SK-N-SH treated with all-trans-retinoic acid at 6 μM for 48 hours (cell line): ENCODE data around the gene FOXO4.

Experiments used
- ATAC-seq: fragments of 200-7000 bp; cut with Tn5 transposase; 3 replicates; pipeline ENCODE4 v1.9.1; 2020; ENCODE audit warnings: mild to moderate bottlenecking, moderate library complexity
- BACH2 ChIP-seq: fragments of 250-450 bp; sonication (Bioruptor Pico); IDR thresholded peaks from 2 replicates; pipeline ENCODE4 v1.9.0; 2021; ENCODE audit warnings: mild to moderate bottlenecking, borderline replicate concordance
- ESRRG ChIP-seq: fragments of 250-450 bp; sonication (Bioruptor Pico); IDR thresholded peaks from 2 replicates; pipeline ENCODE4 v1.6.1; 2021; ENCODE audit warnings: mild to moderate bottlenecking
- GLIS3 ChIP-seq: fragments of 250-450 bp; sonication (Bioruptor Pico); IDR thresholded peaks from 2 replicates; pipeline ENCODE4 v1.5.0; 2020; ENCODE audit warnings: mild to moderate bottlenecking, moderate library complexity
- ISL1 ChIP-seq: fragments of 250-450 bp; sonication (Bioruptor Pico); IDR thresholded peaks from 2 replicates; pipeline ENCODE4 v2.1.2; 2022; ENCODE audit warnings: mild to moderate bottlenecking, moderate library complexity
- OSR1 ChIP-seq: fragments of 250-450 bp; sonication (Bioruptor Pico); IDR thresholded peaks from 2 replicates; pipeline ENCODE4 v1.8.0; 2022; ENCODE audit warnings: moderate library complexity, mild to moderate bottlenecking, inconsistent platforms
- PPARA ChIP-seq: fragments of 250-450 bp; sonication (Bioruptor Pico); IDR thresholded peaks from 2 replicates; pipeline ENCODE4 v1.5.0; 2020; ENCODE audit warnings: mild to moderate bottlenecking, borderline replicate concordance
- RARB ChIP-seq: fragments of 250-450 bp; sonication (Bioruptor Pico); IDR thresholded peaks from 2 replicates; pipeline ENCODE4 v1.8.0; 2021; ENCODE audit warnings: mild to moderate bottlenecking, moderate library complexity
- SNAI2 ChIP-seq: fragments of 250-450 bp; sonication (Bioruptor Pico); IDR thresholded peaks from 2 replicates; pipeline ENCODE4 v1.5.0; 2020; ENCODE audit warnings: mild to moderate bottlenecking, moderate library complexity
- TOX ChIP-seq: fragments of 250-450 bp; sonication (Bioruptor Pico); IDR thresholded peaks from 2 replicates; pipeline ENCODE4 v1.8.0; 2021; ENCODE audit warnings: mild to moderate bottlenecking, moderate library complexity, borderline replicate concordance
- ZC3H10 ChIP-seq: fragments of 250-450 bp; sonication (Bioruptor Pico); IDR thresholded peaks from 2 replicates; pipeline ENCODE4 v1.5.1; 2021; ENCODE audit warnings: mild to moderate bottlenecking, moderate library complexity
- ZFP3 ChIP-seq: fragments of 250-450 bp; sonication (Bioruptor Pico); IDR thresholded peaks from 2 replicates; pipeline ENCODE4 v1.5.0; 2020; ENCODE audit warnings: mild to moderate bottlenecking, moderate library complexity
- ZFP30 ChIP-seq: fragments of 450-650 bp; formaldehyde crosslinking; IDR thresholded peaks from 2 replicates; pipeline ENCODE4 v1.5.0; 2022; ENCODE audit warnings: mild to moderate bottlenecking, moderate library complexity
- ZNF565 ChIP-seq: fragments of 450-650 bp; formaldehyde crosslinking; conservative IDR thresholded peaks from 2 replicates; pipeline ENCODE4 v1.5.0; 2020; ENCODE audit warnings: low read depth, mild to moderate bottlenecking, moderate library complexity
- TF ChIP-seq, protein P1 (sequence below): fragments of 250-450 bp; sonication (Bioruptor Pico); IDR thresholded peaks from 2 replicates; pipeline ENCODE4 v1.5.1; 2020; ENCODE audit warnings: low read depth, mild to moderate bottlenecking, moderate library complexity
- TF ChIP-seq, protein P2 (sequence below): fragments of 250-450 bp; sonication (Bioruptor Pico); IDR thresholded peaks from 2 replicates; pipeline ENCODE4 v1.5.1; 2021; ENCODE audit warnings: mild to moderate bottlenecking, moderate library complexity
- TF ChIP-seq, protein P3 (sequence below): fragments of 250-450 bp; sonication (Bioruptor Pico); IDR thresholded peaks from 2 replicates; pipeline ENCODE4 v1.5.0; 2020; ENCODE audit warnings: mild to moderate bottlenecking, moderate library complexity
- TF ChIP-seq, protein P4 (sequence below): fragments of 250-450 bp; sonication (Bioruptor Pico); IDR thresholded peaks from 2 replicates; pipeline ENCODE4 v1.8.0; 2020; ENCODE audit warnings: mild to moderate bottlenecking, moderate library complexity, borderline replicate concordance

The FOXO4 gene

DNA sequence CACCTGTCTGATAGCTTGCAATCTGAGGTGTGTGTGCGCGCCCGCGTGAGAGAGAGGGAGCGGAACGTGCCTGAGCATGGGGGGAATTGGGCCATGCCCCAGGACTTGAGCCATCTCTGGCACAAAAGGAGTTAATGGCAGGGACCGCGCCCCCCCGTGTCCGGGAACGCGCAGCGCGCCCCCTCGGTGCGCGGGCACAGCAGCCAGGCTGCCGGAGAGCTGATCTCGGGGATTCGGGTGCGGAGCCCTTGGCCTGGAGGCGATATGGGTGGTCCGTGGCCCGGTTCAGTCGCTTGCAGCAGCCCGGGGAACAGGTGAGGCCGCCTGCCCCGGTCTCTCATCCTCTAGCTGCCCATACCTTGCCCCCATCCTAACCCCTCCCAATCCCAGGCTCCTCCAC, 49.0 kb downstream of the FOXO4 start, which contains the start of gene NLGN3 (continued):
- TF ChIP-seq, protein P1, sequence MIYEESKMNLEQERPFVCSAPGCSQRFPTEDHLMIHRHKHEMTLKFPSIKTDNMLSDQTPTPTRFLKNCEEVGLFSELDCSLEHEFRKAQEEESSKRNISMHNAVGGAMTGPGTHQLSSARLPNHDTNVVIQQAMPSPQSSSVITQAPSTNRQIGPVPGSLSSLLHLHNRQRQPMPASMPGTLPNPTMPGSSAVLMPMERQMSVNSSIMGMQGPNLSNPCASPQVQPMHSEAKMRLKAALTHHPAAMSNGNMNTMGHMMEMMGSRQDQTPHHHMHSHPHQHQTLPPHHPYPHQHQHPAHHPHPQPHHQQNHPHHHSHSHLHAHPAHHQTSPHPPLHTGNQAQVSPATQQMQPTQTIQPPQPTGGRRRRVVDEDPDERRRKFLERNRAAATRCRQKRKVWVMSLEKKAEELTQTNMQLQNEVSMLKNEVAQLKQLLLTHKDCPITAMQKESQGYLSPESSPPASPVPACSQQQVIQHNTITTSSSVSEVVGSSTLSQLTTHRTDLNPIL: no peak
- TF ChIP-seq SNAI2 (CRISPR knock-in tag) (no peak), ESRRG (CRISPR knock-in tag) (0 out of 2 replicates have a peak, but pooled peaks have one; percentile 14), ZNF565 (no peak)
- TF ChIP-seq, protein P2, sequence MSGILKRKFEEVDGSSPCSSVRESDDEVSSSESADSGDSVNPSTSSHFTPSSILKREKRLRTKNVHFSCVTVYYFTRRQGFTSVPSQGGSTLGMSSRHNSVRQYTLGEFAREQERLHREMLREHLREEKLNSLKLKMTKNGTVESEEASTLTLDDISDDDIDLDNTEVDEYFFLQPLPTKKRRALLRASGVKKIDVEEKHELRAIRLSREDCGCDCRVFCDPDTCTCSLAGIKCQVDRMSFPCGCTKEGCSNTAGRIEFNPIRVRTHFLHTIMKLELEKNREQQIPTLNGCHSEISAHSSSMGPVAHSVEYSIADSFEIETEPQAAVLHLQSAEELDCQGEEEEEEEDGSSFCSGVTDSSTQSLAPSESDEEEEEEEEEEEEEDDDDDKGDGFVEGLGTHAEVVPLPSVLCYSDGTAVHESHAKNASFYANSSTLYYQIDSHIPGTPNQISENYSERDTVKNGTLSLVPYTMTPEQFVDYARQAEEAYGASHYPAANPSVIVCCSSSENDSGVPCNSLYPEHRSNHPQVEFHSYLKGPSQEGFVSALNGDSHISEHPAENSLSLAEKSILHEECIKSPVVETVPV (CRISPR knock-in tag): no peak

DNA sequence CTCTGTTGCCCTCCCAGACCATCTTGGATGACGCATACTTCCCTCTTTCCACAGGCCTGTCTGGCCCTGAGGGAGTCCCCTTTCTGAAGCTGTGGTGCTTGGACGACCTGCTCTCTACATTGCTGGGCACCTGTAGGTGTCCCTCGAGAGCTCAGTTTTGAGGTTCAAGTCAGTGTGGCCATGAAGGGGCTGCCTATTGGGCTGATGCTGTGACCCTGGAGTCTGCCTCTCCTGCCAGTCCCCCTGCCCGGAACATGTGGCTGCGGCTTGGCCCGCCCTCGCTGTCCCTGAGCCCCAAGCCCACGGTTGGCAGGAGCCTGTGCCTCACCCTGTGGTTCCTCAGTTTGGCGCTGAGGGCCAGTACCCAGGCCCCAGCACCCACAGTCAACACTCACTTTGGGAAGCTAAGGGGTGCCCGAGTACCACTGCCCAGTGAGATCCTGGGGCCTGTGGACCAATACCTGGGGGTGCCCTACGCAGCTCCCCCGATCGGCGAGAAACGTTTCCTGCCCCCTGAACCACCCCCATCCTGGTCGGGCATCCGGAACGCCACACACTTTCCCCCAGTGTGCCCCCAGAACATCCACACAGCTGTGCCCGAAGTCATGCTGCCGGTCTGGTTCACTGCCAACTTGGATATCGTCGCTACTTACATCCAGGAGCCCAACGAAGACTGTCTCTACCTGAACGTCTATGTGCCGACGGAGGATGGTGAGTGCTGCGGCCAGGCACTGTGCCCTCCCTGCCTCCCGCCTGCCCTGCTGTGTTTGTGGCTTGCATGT, 52.0 kb downstream of the FOXO4 start:
- no peak for ATAC-seq
- TF ChIP-seq ZC3H10 (no peak), OSR1 (CRISPR knock-in tag) (no peak), TOX (no peak), ZFP30 (CRISPR knock-in tag) (no peak), PPARA (CRISPR knock-in tag) (no peak), GLIS3 (CRISPR knock-in tag) (no peak), ZNF565 (no peak), ISL1 (CRISPR knock-in tag) (no peak), RARB (CRISPR knock-in tag) (no peak), ESRRG (CRISPR knock-in tag) (no peak), BACH2 (CRISPR knock-in tag) (no peak)
- TF ChIP-seq, protein P1: no peak
- TF ChIP-seq, protein P3, sequence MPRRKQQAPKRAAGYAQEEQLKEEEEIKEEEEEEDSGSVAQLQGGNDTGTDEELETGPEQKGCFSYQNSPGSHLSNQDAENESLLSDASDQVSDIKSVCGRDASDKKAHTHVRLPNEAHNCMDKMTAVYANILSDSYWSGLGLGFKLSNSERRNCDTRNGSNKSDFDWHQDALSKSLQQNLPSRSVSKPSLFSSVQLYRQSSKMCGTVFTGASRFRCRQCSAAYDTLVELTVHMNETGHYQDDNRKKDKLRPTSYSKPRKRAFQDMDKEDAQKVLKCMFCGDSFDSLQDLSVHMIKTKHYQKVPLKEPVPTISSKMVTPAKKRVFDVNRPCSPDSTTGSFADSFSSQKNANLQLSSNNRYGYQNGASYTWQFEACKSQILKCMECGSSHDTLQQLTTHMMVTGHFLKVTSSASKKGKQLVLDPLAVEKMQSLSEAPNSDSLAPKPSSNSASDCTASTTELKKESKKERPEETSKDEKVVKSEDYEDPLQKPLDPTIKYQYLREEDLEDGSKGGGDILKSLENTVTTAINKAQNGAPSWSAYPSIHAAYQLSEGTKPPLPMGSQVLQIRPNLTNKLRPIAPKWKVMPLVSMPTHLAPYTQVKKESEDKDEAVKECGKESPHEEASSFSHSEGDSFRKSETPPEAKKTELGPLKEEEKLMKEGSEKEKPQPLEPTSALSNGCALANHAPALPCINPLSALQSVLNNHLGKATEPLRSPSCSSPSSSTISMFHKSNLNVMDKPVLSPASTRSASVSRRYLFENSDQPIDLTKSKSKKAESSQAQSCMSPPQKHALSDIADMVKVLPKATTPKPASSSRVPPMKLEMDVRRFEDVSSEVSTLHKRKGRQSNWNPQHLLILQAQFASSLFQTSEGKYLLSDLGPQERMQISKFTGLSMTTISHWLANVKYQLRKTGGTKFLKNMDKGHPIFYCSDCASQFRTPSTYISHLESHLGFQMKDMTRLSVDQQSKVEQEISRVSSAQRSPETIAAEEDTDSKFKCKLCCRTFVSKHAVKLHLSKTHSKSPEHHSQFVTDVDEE (CRISPR knock-in tag): no peak
- TF ChIP-seq, protein P4, sequence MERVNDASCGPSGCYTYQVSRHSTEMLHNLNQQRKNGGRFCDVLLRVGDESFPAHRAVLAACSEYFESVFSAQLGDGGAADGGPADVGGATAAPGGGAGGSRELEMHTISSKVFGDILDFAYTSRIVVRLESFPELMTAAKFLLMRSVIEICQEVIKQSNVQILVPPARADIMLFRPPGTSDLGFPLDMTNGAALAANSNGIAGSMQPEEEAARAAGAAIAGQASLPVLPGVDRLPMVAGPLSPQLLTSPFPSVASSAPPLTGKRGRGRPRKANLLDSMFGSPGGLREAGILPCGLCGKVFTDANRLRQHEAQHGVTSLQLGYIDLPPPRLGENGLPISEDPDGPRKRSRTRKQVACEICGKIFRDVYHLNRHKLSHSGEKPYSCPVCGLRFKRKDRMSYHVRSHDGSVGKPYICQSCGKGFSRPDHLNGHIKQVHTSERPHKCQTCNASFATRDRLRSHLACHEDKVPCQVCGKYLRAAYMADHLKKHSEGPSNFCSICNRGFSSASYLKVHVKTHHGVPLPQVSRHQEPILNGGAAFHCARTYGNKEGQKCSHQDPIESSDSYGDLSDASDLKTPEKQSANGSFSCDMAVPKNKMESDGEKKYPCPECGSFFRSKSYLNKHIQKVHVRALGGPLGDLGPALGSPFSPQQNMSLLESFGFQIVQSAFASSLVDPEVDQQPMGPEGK (CRISPR knock-in tag): no peak

DNA sequence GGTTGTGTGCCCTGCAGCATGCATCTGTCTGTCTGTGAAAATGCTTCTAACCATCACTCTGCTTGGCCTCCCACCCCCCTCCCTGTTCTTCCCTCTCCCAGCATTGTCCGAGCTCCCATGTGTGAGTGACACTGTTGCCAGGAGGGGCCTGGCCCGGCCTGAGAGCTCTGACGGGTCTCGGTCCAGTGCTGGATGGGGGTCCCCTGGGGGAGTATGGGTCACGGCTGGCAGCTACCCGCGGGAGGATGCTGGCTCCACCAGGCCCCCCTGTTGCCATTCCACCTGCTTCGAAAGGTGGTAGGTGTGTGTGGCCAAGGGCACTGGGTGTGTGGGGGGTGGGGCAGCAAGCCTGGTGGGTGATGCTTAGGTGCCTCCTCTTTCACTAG, 52.6 kb downstream of the FOXO4 start:
- no peak for TF ChIP-seq ESRRG (CRISPR knock-in tag)
- no peak for ATAC-seq

DNA sequence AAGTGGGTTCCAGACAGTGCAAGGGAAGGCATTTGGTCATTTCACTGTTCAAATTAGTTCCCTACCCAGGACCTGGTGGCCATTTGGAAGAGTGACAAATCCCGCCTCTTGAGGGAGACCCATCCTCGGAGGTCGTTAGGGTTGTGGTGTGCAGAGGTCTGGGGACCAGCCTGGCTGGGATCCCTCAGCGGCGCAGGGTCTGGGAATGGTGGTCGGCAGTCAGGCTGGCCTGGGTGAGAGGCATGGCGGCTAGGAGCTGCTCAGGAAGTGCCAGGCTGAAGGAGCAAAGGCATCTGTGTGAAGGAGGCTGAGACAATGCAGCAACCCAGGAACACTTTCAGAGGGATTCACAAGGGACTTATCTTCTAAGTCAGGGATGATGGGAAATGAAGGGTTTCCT, 55.7 kb downstream of the FOXO4 start:
- no peak for TF ChIP-seq ZFP30 (CRISPR knock-in tag)
- TF ChIP-seq ZFP3 (CRISPR knock-in tag): no peak
- TF ChIP-seq ZNF565: no peak
- no peak for TF ChIP-seq ESRRG (CRISPR knock-in tag)
- no peak for TF ChIP-seq TOX
- TF ChIP-seq, protein P2 (CRISPR knock-in tag): no peak
- ATAC-seq: no peak
